Measurements from ENCODE around the gene COG3.

DNA sequence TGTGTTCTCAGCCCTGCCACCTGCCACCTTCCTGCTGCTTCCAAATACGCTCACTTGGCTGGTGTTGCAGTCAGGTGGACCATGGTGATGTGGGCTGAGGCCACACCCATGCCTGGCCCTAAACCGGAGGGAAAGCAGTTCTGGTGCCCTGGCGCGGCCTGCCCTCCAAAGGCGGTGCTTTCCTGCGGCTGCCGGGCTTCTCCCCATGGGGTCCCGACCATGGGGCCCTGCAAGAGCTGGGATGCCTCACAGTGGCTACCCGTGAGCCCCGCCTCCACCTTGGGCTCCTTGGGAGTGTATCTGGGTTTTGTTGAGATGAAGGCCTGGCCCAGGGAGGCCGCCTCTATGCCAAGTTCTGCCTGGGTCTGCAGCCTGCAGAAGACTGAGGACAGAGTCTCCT is 77.1 kb downstream of the COG3 start:
- TF ChIP-seq, protein P1, sequence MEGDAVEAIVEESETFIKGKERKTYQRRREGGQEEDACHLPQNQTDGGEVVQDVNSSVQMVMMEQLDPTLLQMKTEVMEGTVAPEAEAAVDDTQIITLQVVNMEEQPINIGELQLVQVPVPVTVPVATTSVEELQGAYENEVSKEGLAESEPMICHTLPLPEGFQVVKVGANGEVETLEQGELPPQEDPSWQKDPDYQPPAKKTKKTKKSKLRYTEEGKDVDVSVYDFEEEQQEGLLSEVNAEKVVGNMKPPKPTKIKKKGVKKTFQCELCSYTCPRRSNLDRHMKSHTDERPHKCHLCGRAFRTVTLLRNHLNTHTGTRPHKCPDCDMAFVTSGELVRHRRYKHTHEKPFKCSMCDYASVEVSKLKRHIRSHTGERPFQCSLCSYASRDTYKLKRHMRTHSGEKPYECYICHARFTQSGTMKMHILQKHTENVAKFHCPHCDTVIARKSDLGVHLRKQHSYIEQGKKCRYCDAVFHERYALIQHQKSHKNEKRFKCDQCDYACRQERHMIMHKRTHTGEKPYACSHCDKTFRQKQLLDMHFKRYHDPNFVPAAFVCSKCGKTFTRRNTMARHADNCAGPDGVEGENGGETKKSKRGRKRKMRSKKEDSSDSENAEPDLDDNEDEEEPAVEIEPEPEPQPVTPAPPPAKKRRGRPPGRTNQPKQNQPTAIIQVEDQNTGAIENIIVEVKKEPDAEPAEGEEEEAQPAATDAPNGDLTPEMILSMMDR (IDR thresholded peaks at IDR 0.05) = no peak
- TF ChIP-seq POLR2A (IDR thresholded peaks at IDR 0.05) = no peak

Measured in lower leg skin (tissue), 3 donors.